ENCODE data around the gene LCN2. TPM values are rescaled to one million over a fixed set of nuclear protein-coding genes. Genes with fewer than 3 reads are reported as not detected.
A peak's percentile ranks its signal among the peaks of the same experiment; 100 is the strongest.

LCN2 gene
- total RNA-seq, 1 donor from 2014 or later: 14.3 TPM

DNA sequence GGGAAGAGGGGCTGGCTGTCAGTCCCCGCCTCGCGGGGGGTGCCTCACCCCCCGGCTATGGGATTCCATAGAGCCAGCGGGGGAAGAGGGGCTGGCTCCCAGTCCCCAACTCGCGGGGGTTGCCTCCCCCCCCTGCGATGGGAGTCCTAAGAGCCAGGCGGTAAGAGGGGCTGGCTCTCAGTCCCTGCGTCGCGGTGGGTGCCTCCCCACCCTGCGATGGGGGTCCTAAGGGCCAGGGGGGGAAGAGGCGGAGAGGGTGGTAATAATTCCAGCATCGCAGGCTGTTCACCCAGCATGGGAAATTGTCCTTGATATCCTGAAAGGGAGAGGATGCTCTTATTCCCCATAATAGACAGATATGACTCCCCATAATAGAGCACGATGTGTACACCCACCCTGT lies 9.6 kb upstream of the LCN2 start:
- Histone ChIP-seq H3K9me3 (no peaks in the 10 kb centered on the region), H3K27ac (no peak overlapping the region), H3K4me1 (no peaks in the 10 kb centered on the region), H3K27me3 (no peaks in the 10 kb centered on the region), H3K4me3 (no peak overlapping the region), H3K36me3 (no peaks in the 10 kb centered on the region)
- DNase-seq (no peak), ATAC-seq (no peak)
- TF ChIP-seq, protein P1, sequence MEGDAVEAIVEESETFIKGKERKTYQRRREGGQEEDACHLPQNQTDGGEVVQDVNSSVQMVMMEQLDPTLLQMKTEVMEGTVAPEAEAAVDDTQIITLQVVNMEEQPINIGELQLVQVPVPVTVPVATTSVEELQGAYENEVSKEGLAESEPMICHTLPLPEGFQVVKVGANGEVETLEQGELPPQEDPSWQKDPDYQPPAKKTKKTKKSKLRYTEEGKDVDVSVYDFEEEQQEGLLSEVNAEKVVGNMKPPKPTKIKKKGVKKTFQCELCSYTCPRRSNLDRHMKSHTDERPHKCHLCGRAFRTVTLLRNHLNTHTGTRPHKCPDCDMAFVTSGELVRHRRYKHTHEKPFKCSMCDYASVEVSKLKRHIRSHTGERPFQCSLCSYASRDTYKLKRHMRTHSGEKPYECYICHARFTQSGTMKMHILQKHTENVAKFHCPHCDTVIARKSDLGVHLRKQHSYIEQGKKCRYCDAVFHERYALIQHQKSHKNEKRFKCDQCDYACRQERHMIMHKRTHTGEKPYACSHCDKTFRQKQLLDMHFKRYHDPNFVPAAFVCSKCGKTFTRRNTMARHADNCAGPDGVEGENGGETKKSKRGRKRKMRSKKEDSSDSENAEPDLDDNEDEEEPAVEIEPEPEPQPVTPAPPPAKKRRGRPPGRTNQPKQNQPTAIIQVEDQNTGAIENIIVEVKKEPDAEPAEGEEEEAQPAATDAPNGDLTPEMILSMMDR (IDR thresholded peaks at IDR 0.05): no peak
- intact Hi-C loops (cut with DNase I): no loop called here

DNA sequence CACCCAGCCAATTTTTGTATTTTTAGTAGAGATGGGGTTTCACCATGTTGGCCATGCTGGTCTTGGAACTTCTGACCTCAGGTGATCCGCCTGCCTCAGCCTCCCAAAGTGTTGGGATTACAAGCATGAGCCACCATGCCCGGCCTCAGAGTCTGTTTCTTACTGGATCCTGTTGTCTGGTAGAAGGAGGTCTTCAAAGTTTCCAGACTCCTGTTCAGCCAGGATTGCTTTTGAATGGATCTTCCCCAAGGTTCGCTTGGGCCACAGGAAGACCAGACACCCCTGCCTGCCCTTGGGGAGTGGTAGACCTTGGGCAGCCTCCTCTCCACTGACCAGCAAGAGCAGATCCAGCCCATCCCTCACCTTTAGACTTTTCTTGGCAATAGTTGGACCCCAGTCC lies 7.6 kb upstream of the LCN2 start:
- no peaks in the 10 kb centered on the region for H3K36me3 ChIP-seq
- TF ChIP-seq, protein P1 (IDR thresholded peaks at IDR 0.05): no peak
- intact Hi-C loops (cut with DNase I): no loop called here
- ATAC-seq (no peak), DNase-seq (no peak)
- H3K4me1 ChIP-seq: no peaks in the 10 kb centered on the region
- no peaks in the 10 kb centered on the region for H3K27me3 ChIP-seq
- H3K9me3 ChIP-seq: no peaks in the 10 kb centered on the region
- no peak overlapping the region for H3K4me3 ChIP-seq
- no peak overlapping the region for H3K27ac ChIP-seq

DNA sequence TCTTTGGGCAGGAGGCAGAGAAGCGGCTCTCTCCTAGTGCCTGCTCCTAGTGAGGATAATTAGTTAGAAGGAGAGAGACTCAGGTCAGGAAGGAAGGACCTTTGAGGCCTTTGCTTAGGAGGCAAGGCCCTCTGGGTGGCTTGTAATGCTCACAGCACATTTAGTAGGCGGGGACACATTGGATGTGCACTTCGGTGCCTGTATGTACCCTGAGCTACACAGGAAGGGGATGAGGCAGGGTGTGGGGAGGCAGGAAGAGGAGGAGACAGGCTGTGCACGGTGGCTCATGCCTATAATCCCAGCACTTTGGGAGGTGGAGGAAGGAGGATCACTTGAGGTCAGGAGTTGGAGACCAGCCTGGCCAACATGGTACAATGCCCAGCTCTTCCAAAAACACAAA lies 7.2 kb upstream of the LCN2 start:
- Histone ChIP-seq H3K36me3 (no peaks in the 10 kb centered on the region), H3K4me3 (no peak overlapping the region), H3K9me3 (no peaks in the 10 kb centered on the region), H3K27me3 (no peaks in the 10 kb centered on the region), H3K4me1 (no peaks in the 10 kb centered on the region), H3K27ac (no peak overlapping the region)
- TF ChIP-seq, protein P1 (IDR thresholded peaks at IDR 0.05): no peak
- intact Hi-C loops (cut with DNase I): no loop called here
- DNase-seq: no peak
- ATAC-seq: no peak

DNA sequence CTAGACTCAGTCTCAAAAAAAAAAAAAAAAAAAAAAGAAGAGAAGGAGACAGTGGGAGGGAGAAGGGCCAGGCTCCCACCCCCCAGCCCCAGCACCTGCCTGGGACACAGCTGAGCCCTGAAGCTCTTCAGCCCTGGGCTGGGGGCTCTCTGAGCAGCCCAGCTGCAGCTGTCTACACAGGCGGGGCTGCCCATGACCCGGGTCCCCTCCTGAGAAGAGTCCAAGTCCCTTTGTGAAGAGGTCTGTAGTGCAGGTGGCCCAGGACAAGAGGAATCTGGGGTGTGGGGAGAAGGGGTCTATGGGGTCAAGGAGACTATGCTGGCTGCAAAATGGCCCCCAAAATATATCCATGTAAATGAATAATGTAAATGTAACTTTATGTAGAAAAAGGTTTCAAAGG lies 6.7 kb upstream of the LCN2 start:
- H3K4me1 ChIP-seq: no peaks in the 10 kb centered on the region
- H3K36me3 ChIP-seq: no peaks in the 10 kb centered on the region
- intact Hi-C loops (cut with DNase I): no loop called here
- DNase-seq (no peak), ATAC-seq (no peak)
- TF ChIP-seq, protein P1 (IDR thresholded peaks at IDR 0.05): no peak
- no peaks in the 10 kb centered on the region for H3K27me3 ChIP-seq
- no peak overlapping the region for H3K27ac ChIP-seq
- no peak overlapping the region for H3K4me3 ChIP-seq
- H3K9me3 ChIP-seq: no peaks in the 10 kb centered on the region

DNA sequence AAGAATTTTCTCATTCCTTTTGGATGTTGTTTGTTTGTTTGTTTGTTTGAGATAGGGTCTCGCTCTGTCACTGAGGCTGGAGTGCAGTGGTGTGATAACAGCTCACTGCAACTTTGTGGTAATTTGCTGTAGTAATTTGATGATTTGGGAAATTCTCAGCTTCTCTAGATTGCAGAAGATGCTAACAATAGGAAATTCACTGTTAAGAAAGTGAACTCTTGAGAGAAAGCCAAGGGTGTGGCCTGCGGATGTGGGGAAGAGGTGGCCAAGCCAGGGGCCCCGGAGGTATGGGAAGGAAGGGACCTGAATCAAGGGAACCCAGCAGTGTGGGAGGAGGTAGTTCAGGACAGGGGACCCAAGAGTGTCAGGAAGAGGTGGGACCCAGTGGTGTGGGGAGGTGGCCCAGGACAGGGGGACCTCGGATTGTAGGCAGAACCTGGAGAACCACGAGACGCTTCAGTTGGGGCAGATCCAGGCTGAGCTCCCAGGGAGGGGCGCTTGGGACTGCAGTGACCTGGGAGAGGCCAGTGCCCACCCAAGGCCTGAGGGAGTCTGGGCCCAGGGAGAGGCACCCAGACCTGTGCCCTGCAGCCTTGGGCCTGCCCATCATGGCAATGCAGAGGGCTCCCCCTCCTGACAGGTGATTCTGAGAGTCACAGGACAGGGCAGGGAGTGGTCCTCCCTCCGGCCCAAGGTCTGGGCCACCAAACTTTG lies 5.6 kb upstream of the LCN2 start:
- Histone ChIP-seq H3K4me3 (no peak overlapping the region), H3K27me3 (no peaks in the 10 kb centered on the region), H3K27ac (no peak overlapping the region), H3K36me3 (no peaks in the 10 kb centered on the region), H3K9me3 (no peaks in the 10 kb centered on the region), H3K4me1 (peaks cover 3% of the 10 kb centered on the region)
- ATAC-seq (peak; percentile 25), DNase-seq (no peak)
- intact Hi-C loops (cut with DNase I): no loop called here
- TF ChIP-seq, protein P1 (IDR thresholded peaks at IDR 0.05): no peak
